ENCODE results near the gene MYBPC3.

Gene MYBPC3

DNA sequence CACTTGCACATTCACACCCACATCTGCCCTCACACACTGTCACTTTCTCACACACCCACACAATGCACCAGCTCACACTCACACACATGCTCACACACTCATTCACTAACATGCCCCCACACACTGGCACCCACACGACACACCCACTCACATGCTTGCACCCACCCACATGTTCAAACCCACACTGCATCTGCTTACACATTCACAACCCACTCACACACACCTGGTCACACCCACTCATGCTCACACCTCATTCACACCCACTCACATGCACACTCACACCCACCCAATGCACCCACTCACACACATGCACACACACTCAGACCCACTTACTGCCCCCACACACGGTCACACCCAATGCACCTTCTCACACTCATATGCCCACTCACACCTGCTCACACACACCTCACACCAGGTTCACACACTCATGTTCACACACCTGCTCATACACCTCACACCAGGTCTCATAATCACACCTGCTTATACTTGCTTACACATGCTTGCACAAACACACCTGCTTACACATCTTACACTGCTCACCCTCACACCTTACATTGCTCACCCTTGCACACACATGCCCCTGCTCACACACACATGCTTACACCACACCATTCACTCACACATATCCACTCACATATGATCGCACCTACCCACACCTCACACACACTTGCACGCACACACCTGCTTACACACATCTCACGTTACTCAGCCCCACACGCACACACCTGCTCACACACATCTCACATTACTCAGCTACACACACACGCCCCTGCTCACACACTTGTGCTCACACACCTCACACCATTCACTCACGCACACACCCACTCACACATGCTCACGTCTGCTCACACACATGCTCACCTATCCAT, 3.9 kb upstream of the MYBPC3 start:
- no peak for DNase-seq

DNA sequence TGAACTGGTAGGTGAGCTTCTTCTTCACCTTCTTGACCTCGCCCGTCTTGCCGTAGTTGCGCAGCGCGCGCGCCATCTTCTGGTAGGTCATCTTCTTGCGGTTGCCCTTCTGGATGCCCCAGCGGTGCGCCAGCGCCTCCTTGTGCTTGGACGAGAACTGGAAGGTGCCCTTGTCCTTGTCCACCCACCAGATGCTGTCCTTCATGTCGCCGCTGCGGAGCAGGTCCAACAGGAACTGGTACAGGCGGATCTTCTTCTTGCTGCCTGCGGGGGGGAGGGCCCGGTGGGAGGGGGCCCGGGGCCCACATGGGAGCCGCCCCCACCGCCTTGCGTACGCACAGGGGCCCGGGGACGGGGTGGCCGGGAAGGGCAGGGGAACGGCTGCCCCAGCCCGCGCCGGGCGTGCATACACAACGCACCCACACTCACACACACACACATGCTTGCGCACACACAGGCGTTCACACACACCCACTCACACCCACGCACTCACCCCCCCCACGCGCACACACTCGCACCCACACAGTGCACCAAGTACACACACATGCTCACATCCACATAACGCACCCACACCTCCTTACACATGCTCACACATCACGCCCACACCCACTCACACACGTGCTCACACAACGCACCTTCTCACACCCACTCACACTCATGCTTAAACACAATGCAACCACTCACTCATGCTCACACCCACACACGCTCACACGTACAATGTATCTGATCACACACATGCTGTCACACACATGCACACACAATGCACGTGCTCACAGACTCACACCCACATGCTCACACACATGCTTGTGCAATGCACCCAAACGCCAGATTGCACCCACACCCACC, 3.0 kb upstream of the MYBPC3 start:
- DNase-seq = peak; percentile 93 to 98

- peak in 1 of 2 experiments; percentile 36 for DNase-seq
Measured at GRCh38 chr11:47354913-47355282, 2.4 kb upstream of the MYBPC3 start.

GRCh38 chr11:47353978-47354774, 1.7 kb upstream of the MYBPC3 start:
- no peak for DNase-seq

DNA sequence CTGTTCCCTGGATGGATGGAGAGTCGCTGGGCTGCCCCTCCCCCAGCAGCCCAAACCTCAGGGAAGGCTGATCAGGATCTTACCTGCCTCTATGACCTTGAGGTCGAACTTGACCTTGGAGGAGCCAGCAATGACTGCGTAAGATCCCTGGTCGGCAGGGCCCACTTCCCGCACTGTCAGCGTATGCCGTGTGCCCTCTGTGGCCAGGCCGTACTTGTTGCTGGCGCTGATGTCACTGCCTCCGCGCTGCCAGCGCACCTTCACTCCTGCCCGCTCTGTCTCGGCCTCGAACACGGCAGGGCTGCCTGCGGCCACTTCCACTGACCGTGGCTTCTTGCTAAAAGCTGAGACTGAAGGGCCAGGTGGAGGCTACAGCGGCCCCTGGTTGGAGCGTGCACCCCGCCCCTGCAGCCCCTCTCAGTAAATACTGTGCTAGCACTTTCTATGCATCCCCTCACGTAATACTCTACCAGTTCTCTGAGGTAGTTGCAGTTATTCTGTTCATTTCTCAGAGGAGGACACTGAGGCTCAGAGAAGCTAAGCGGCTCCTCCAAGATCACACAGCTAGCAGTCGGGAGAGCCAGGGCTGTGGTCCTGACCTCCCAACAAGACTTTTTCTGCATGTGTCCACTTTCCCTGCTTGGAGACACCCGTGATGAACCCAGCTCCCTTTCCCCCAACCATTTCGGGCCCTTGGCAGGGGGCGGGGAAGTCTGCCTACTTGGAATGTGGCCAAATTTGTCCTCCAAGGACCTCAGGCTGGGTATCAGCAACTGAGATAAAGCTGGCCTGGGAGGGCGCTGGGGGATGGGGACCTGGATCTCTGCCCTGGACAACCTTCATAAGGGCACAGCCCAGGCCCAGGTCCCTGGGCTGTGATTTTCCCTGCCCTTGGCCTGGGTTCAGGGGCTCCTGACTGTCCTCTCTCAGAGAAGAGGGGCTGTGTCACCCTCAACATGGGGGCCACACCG, 1.1 kb downstream of the MYBPC3 start:
- no peak for DNase-seq

DNA sequence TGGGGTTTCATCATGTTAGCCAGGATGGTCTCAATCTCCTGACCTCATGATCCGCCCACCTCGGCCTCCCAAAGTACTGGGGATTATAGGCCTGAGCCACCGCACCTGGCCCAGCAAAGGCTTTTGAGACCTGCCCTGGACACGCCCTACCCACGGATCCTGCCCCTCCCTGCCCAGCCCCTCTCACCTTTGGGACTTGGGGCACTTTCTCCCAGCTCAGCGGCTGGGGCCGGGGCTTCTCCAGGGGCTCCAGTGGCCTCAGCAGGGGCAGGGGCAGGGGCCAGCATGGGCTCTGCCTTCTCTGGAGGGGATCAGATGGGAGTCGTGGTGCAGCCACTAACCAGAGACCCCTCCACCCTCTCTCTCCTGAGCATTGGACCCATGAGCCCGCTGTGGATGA, 2.2 kb downstream of the MYBPC3 start:
- no peak for DNase-seq

DNA sequence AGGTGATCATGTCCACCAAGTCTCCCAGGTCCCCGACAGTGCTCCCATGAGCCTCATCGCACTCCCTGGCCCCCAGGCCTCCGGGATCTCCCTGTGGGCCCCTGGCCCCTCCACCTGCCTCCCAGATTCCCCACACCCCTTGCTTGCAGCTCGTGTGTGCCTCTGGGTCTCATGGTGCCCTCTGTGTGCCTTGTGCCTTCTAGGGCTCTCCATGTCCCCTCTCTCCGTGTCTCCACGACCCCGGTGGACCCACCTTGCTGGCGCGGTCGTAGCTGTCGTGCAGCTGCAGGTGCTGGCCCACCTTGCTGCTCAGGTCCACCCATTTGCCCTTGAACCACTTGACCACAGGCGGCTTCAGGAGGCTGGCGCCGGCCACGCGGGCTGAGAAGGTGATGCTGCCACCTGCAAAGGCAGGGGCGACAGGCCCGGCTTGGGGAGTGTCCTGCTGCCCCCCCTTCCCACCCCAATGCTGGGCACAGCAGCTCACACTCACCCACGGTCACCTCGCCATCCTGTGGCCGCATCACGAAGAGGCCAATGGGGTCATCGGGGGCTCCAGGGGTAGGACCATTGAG, 2.9 kb downstream of the MYBPC3 start:
- DNase-seq = no peak

- peak; percentile 16 to 56 for DNase-seq
Measured at GRCh38 chr11:47348859-47349258, 3.6 kb downstream of the MYBPC3 start.

GRCh38 chr11:47348131-47348802, 4.2 kb downstream of the MYBPC3 start:
- no peak for DNase-seq

DNA sequence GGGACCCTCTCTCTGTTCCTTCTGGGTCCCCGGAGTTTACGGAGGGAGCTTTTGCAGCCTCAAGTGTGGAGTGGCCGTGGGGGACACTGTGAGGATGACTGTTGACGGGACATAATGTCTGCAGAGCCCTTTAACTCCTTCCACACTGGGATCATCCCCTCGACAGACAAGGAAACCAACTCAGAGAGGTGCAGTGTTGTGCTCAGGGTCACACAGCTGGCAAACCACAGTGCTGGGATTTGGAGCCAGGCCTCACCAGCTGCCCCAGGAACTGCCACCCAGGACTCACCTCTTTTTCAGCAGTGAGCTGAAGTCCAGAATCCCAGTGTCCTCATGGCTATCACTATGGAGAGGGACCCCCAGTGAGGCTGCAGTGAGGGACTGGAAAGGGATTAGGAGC, 5.4 kb downstream of the MYBPC3 start:
- no peak for DNase-seq

DNA sequence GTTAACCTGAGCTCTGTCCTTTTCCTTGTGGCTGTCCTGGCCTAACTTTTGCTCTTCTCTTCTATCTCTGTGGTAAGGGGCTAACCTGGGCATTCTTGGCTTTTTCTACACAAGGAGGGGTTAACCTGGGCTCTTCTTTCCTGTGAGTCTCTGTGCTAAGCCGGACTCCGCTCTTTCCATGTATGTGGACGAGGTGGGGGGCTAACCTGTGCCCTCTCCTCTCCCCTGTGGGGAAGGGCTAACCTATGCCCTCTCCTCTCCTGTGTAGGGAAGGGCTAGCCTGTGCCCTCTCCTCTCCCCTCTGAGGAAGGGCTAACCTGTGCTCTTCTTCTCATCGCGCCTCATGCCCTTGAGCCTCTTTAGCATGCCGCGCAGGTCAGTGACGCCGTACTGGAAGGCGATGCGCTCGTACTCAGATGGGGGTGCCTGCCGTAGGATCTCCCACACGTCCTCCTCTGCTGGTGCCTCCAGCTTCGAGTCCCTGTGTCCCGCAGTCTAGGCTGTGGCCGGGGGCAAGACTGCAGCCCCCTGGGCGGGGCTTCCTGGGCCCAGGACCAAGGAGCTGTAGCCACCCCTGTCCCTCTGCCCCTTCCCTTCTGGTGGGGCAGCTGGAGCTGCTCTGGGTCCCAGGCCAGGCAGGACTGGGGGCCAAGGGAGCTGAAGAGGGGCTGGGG, 6.5 kb downstream of the MYBPC3 start:
- no peak for DNase-seq

GRCh38 chr11:47342854-47343253, 9.6 kb downstream of the MYBPC3 start:
- no peak for DNase-seq

- DNase-seq = no peak
Measured at GRCh38 chr11:47342036-47342803, 10.3 kb downstream of the MYBPC3 start.

DNA sequence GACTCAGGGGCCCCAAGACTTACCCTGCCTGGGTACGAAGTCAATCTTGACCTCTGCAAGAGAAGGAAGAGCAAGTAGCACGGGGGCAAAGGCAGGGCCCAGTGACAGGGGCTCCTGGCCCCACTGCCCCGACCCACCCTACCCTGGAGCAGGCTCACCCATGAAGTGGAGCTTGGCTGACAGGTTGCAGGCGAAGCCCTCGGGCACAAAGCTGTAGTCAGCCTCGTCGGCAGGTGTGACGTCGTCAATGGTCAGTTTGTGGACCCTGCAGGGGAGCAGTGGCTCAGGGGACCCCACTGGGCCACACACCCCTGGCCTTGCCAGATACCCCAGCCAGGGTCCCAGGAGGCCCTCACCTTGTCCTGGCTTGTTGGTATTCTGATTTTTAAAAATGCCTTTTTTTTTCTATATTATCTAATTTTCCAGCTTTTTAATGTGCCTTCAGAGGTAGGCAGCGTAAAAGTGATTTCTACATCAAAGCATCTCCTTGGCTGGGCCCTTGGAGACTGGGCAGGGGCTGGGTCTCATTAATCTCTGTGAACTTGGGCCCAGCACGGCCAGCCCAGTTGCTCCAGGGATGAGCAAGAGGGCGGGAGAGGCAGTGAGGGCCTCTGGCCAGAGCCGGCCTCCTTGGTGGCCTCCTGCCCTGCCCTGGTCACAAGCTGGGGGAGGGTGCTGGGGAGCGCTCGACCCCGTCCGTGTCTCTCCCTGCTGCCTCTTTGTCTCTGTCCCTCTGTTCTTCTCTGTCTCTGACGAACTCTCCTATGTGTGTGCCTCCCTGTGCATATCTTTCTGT, 11.3 kb downstream of the MYBPC3 start:
- DNase-seq = no peak

DNA sequence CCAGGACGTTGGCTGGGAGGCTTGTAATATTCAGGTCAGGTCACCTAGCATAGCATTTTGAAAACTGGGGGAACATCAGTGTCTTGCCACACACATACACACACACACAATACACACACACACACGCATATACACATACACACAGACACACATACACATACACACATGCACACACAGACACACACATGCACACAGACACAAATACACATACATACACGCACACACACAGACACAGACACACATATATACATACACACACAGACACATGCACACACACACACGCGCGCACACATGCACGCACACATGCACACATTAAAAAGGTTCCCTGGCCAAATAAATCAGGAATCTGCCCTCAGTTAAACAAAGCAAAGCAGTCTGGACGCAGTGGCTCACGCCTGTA, 12.5 kb downstream of the MYBPC3 start:
- no peak for DNase-seq

- DNase-seq = no peak
Measured at GRCh38 chr11:47338396-47339241, 13.9 kb downstream of the MYBPC3 start.

DNA sequence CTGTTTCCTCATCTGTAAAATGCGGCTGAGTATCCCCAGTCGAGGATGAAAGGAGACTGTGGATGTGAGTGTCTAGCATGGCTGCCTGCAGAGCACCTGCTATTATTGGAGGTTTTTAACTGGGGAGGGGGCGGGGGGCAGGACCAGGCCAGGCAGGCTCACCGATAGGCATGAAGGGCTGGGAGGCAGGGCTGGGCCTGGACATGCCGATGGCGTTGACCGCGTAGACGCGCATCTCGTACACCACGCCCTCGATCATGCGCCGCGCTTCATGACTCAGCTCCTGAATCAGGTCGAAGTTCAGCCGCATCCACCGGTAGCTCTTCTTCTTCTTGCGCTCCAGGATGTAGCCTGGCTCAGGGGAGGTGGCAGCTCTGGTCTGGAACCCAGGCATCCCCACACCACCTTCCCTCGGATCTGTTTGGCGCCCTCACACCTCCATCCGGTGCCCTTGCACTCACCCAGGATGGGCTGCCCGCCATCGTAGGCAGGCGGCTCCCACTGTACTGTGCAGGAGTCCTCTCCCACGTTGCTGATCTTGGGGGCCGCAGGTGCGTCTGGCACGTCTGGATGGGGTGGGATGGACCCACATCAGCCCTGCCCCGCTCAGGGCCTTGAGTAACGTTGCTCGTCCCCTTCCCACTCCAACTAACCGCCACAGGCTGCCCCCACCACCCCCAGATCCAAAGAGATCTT, 15.1 kb downstream of the MYBPC3 start:
- no peak for DNase-seq
